B cell (primary cell): ENCODE data around the gene SWAP70.

Experiments
- CTCF ChIP-seq: fragments of 200-600 bp; IDR thresholded peaks from one replicate; pipeline ENCODE4 v1.8.0; 2022; ENCODE audit warnings: antibody characterized with exemption, mild to moderate bottlenecking
- EZH2 ChIP-seq: IDR thresholded peaks from 2 replicates; pipeline ENCODE4 v1.6.1; 2012; ENCODE audit warnings: borderline replicate concordance, low read depth, mild to moderate bottlenecking, moderate library complexity, low read length; ENCODE audit not compliant: insufficient read depth, poor library complexity, severe bottlenecking

GRCh38 chr11:9739123-9739900, 75.4 kb downstream of the SWAP70 start:
- TF ChIP-seq EZH2 (no peak), CTCF (no peak)
